Measurements from ENCODE around the gene NEK2. TPM values are rescaled to one million over a fixed set of nuclear protein-coding genes. Genes with fewer than 3 reads are reported as not detected.

NEK2 gene
- total and polyA plus RNA-seq, 4 experiments from 2014 or later: not detected

- Mint-ChIP-seq H3K9me3 (peaks cover 0 to 3% (median 0%) of the 10 kb centered on the region in 8 donors), H3K27ac (no peak overlapping the region), H3K36me3 (no peaks in the 10 kb centered on the region), H3K4me3 (no peak overlapping the region), H3K4me1 (no peaks in the 10 kb centered on the region), H3K27me3 (peaks cover 0 to 2% of the 10 kb centered on the region in 2 donors)
- H3K9me3 ChIP-seq (ENCODE audit: control insufficient read depth in 1 of 2, low read length in 2 of 2): no peaks in the 10 kb centered on the region
- CTCF ChIA-PET (ENCODE audit: partially characterized antibody): interaction anchor here (1.5 kb wide), 1 partner anchor 11 kb away, joined by 3 read pairs; no protein-coding TSS in a partner anchor
- intact Hi-C loops (cut with micrococcal nuclease): no loop called here
- no peak overlapping the region for H3K4me3 ChIP-seq (ENCODE audit: low read length in 2 of 2)
- no peak overlapping the region for H3K27ac ChIP-seq (ENCODE audit: low read depth, low read length)
- no peaks in the 10 kb centered on the region for H3K4me1 ChIP-seq (ENCODE audit: insufficient read depth, low read length)
- DNase-seq: no peak
- H3K36me3 ChIP-seq (ENCODE audit: insufficient read depth, low read length): no peaks in the 10 kb centered on the region
- POLR2A ChIA-PET (ENCODE audit: partially characterized antibody): no interaction called here
- no peaks in the 10 kb centered on the region for H3K27me3 ChIP-seq (ENCODE audit: insufficient read depth, low read length)
Measured at GRCh38 chr1:211714154-211714553, 38.7 kb upstream of the NEK2 start.

- H3K4me3 ChIP-seq (ENCODE audit: low read length in 2 of 2): no peak overlapping the region
- no peak for DNase-seq
- intact Hi-C loops (cut with micrococcal nuclease): no loop called here
- no peaks in the 10 kb centered on the region for H3K4me1 ChIP-seq (ENCODE audit: insufficient read depth, low read length)
- Mint-ChIP-seq H3K9me3 (peaks cover 0 to 3% (median 0%) of the 10 kb centered on the region in 8 donors), H3K27ac (peak overlapping the region in 1 of 7 donors; percentile 43), H3K4me1 (no peaks in the 10 kb centered on the region), H3K36me3 (no peaks in the 10 kb centered on the region), H3K4me3 (no peak overlapping the region), H3K27me3 (peaks cover 0 to 2% of the 10 kb centered on the region in 2 donors)
- CTCF ChIA-PET (ENCODE audit: partially characterized antibody): interaction anchor here (0.6 to 1.5 kb wide), 3 partner anchors 12 to 112 kb away, joined by 3 to 4 read pairs (median 3); no protein-coding TSS in a partner anchor
- no peak overlapping the region for H3K27ac ChIP-seq (ENCODE audit: low read depth, low read length)
- no peaks in the 10 kb centered on the region for H3K27me3 ChIP-seq (ENCODE audit: insufficient read depth, low read length)
- H3K9me3 ChIP-seq (ENCODE audit: control insufficient read depth in 1 of 2, low read length in 2 of 2): no peaks in the 10 kb centered on the region
- POLR2A ChIA-PET (ENCODE audit: partially characterized antibody): no interaction called here
- H3K36me3 ChIP-seq (ENCODE audit: insufficient read depth, low read length): no peaks in the 10 kb centered on the region
Measured at GRCh38 chr1:211713231-211713630, 37.8 kb upstream of the NEK2 start.

GRCh38 chr1:211711315-211711705, 35.9 kb upstream of the NEK2 start:
- Mint-ChIP-seq H3K4me1 (no peaks in the 10 kb centered on the region), H3K4me3 (no peak overlapping the region), H3K27ac (no peak overlapping the region), H3K36me3 (no peaks in the 10 kb centered on the region), H3K27me3 (no peaks in the 10 kb centered on the region), H3K9me3 (no peaks in the 10 kb centered on the region)
- no peaks in the 10 kb centered on the region for H3K27me3 ChIP-seq (ENCODE audit: insufficient read depth, low read length)
- no peak overlapping the region for H3K4me3 ChIP-seq (ENCODE audit: low read length in 2 of 2)
- H3K27ac ChIP-seq (ENCODE audit: low read depth, low read length): no peak overlapping the region
- intact Hi-C loops (cut with micrococcal nuclease): no loop called here
- H3K4me1 ChIP-seq (ENCODE audit: insufficient read depth, low read length): no peaks in the 10 kb centered on the region
- no peaks in the 10 kb centered on the region for H3K9me3 ChIP-seq (ENCODE audit: control insufficient read depth in 1 of 2, low read length in 2 of 2)
- H3K36me3 ChIP-seq (ENCODE audit: insufficient read depth, low read length): no peaks in the 10 kb centered on the region
- CTCF ChIA-PET (ENCODE audit: partially characterized antibody): no interaction called here
- POLR2A ChIA-PET (ENCODE audit: partially characterized antibody): no interaction called here
- DNase-seq: no peak

- Mint-ChIP-seq H3K9me3 (no peaks in the 10 kb centered on the region), H3K27ac (no peak overlapping the region), H3K27me3 (no peaks in the 10 kb centered on the region), H3K4me1 (no peaks in the 10 kb centered on the region), H3K36me3 (no peaks in the 10 kb centered on the region), H3K4me3 (no peak overlapping the region)
- Histone ChIP-seq H3K4me3 (ENCODE audit: low read length in 2 of 2) (no peak overlapping the region), H3K27me3 (ENCODE audit: insufficient read depth, low read length) (no peaks in the 10 kb centered on the region), H3K27ac (ENCODE audit: low read depth, low read length) (no peak overlapping the region), H3K36me3 (ENCODE audit: insufficient read depth, low read length) (no peaks in the 10 kb centered on the region), H3K9me3 (ENCODE audit: control insufficient read depth in 1 of 2, low read length in 2 of 2) (no peaks in the 10 kb centered on the region), H3K4me1 (ENCODE audit: insufficient read depth, low read length) (no peaks in the 10 kb centered on the region)
- ChIA-PET POLR2A (ENCODE audit: partially characterized antibody) (no interaction called here), CTCF (ENCODE audit: partially characterized antibody) (no interaction called here)
- DNase-seq: no peak
- intact Hi-C loops (cut with micrococcal nuclease): no loop called here
Measured at GRCh38 chr1:211710566-211711314, 35.3 kb upstream of the NEK2 start.

- no peak for DNase-seq
- Mint-ChIP-seq H3K4me3 (no peak overlapping the region), H3K4me1 (no peaks in the 10 kb centered on the region), H3K27ac (no peak overlapping the region), H3K9me3 (no peaks in the 10 kb centered on the region), H3K27me3 (no peaks in the 10 kb centered on the region), H3K36me3 (no peaks in the 10 kb centered on the region)
- intact Hi-C loops (cut with micrococcal nuclease): no loop called here
- Histone ChIP-seq H3K9me3 (ENCODE audit: control insufficient read depth in 1 of 2, low read length in 2 of 2) (no peaks in the 10 kb centered on the region), H3K27me3 (ENCODE audit: insufficient read depth, low read length) (no peaks in the 10 kb centered on the region), H3K36me3 (ENCODE audit: insufficient read depth, low read length) (no peaks in the 10 kb centered on the region), H3K27ac (ENCODE audit: low read depth, low read length) (no peak overlapping the region), H3K4me3 (ENCODE audit: low read length in 2 of 2) (no peak overlapping the region), H3K4me1 (ENCODE audit: insufficient read depth, low read length) (no peaks in the 10 kb centered on the region)
- ChIA-PET CTCF (ENCODE audit: partially characterized antibody) (interaction anchor here (0.9 to 3.2 kb wide), 2 partner anchors 10 to 11 kb away, joined by 3 to 15 read pairs; no protein-coding TSS in a partner anchor), POLR2A (ENCODE audit: partially characterized antibody) (no interaction called here)
Measured at GRCh38 chr1:211708926-211709325, 33.5 kb upstream of the NEK2 start.

- Histone ChIP-seq H3K27ac (ENCODE audit: low read depth, low read length) (no peak overlapping the region), H3K27me3 (ENCODE audit: insufficient read depth, low read length) (no peaks in the 10 kb centered on the region), H3K36me3 (ENCODE audit: insufficient read depth, low read length) (no peaks in the 10 kb centered on the region), H3K4me1 (ENCODE audit: insufficient read depth, low read length) (no peaks in the 10 kb centered on the region), H3K9me3 (ENCODE audit: control insufficient read depth in 1 of 2, low read length in 2 of 2) (no peaks in the 10 kb centered on the region), H3K4me3 (ENCODE audit: low read length in 2 of 2) (no peak overlapping the region)
- Mint-ChIP-seq H3K27ac (no peak overlapping the region), H3K36me3 (no peaks in the 10 kb centered on the region), H3K27me3 (no peaks in the 10 kb centered on the region), H3K9me3 (no peaks in the 10 kb centered on the region), H3K4me3 (no peak overlapping the region), H3K4me1 (no peaks in the 10 kb centered on the region)
- DNase-seq: no peak
- CTCF ChIA-PET (ENCODE audit: partially characterized antibody): interaction anchor here (3.2 kb wide), 1 partner anchor 9 kb away, joined by 15 read pairs; no protein-coding TSS in a partner anchor
- POLR2A ChIA-PET (ENCODE audit: partially characterized antibody): no interaction called here
- intact Hi-C loops (cut with micrococcal nuclease): no loop called here
Measured at GRCh38 chr1:211708006-211708405, 32.6 kb upstream of the NEK2 start.

- no peaks in the 10 kb centered on the region for H3K9me3 ChIP-seq (ENCODE audit: control insufficient read depth in 1 of 2, low read length in 2 of 2)
- Mint-ChIP-seq H3K27me3 (peaks cover 0 to 3% of the 10 kb centered on the region in 2 donors), H3K4me3 (no peak overlapping the region), H3K9me3 (no peaks in the 10 kb centered on the region), H3K27ac (peak overlapping the region in 1 of 7 donors; percentile 28), H3K4me1 (no peaks in the 10 kb centered on the region), H3K36me3 (no peaks in the 10 kb centered on the region)
- CTCF ChIA-PET (ENCODE audit: partially characterized antibody): interaction anchor here (1.0 kb wide), 1 partner anchor 25 kb away, joined by 4 read pairs; no protein-coding TSS in a partner anchor
- H3K27me3 ChIP-seq (ENCODE audit: insufficient read depth, low read length): no peaks in the 10 kb centered on the region
- POLR2A ChIA-PET (ENCODE audit: partially characterized antibody): no interaction called here
- H3K27ac ChIP-seq (ENCODE audit: low read depth, low read length): no peak overlapping the region
- no peaks in the 10 kb centered on the region for H3K4me1 ChIP-seq (ENCODE audit: insufficient read depth, low read length)
- no peak overlapping the region for H3K4me3 ChIP-seq (ENCODE audit: low read length in 2 of 2)
- intact Hi-C loops (cut with micrococcal nuclease): no loop called here
- no peak for DNase-seq
- H3K36me3 ChIP-seq (ENCODE audit: insufficient read depth, low read length): no peaks in the 10 kb centered on the region
Measured at GRCh38 chr1:211705467-211706091, 30.2 kb upstream of the NEK2 start.
